ENCODE measurements around the gene PPM1K.
"Not testable (repeated sequence)": the region's sequence is repeated elsewhere in the genome, so short reads cannot be mapped to it uniquely, and the experiment has no call there.

Gene PPM1K

DNA sequence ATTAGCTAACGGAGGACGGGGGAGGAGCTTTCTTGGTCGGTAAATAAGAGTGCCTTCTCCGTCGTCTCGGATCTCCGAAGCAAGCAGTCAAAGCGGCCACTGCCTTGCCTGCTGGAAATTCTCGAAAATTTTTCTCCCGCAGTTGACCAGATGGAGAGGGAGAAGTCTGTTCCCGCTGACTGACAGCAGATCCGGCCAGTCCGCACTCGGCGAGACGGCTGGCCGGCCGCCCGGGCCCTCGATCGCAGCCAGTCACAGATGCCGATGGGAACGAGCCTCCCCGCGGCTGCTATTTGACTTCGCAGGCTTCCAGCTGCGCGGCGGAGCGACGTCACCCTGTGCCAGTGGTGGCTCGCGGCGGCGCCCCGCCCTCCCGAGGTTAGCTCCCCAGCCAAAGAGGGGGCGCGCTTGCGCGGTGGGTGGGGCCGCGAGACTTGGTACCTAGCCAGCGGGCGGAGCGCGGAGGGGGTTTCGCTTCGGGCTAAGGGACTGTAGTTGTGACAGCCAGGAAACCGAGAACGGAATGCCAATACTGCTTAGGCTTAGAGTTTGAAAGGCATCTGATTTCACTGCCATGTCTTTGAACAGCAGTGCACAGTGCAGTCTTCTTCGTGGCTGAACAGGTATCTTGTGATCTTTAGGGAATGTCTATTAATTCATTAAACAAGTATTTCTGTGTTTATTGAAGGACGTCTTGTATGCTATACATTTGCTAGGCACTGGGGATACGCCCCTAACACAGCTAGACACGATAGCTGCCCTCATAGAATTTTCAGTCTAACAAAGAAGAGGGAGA, at the start of gene PPM1K:
Gene PPM1K, minus strand, starts transcription at position 123 of the 796 bp plus-strand sequence. CDS start 5,978 bp downstream, outside the sequence.
- DNase-seq, result peak; percentile 99
- in situ Hi-C loops (cut with MboI; ENCODE audit: low pct_unique_long_range_greater_than_20kb, low sequenced_read_pairs), result no loop called here

DNA sequence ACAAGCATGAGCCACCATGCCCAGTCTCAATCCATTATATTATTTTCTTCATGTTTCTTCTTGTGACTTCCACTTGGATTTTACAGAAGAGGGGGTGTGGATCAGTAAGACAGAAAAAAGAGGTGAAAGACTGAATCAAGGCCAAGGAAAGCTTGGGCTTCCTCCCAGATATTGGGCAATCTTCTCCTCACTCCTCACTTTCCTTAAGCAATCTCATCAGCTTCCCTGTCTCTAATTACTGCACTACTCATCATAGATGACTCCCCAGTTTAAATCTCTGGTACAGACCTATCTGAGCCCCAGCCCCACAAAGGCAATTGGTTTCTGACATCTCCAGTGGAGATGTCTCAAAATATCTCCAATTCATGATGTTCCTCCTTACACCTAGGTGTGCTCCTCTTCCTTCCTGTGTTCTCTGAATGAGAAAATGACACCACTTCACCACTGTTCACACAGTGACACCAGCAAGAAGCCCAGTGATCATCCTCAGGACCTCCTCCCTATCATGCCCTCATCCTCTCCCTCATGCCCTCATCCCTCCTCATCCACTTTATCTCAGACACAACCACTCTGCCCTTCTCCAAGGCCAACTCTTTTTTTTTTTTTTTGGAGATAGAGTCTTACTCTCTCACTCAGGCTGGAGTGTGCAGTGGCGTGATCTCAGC, 49.5 kb upstream of the PPM1K start:
- in situ Hi-C loops (cut with MboI; ENCODE audit: low pct_unique_long_range_greater_than_20kb, low sequenced_read_pairs), result no loop called here
- no peak for DNase-seq

DNA sequence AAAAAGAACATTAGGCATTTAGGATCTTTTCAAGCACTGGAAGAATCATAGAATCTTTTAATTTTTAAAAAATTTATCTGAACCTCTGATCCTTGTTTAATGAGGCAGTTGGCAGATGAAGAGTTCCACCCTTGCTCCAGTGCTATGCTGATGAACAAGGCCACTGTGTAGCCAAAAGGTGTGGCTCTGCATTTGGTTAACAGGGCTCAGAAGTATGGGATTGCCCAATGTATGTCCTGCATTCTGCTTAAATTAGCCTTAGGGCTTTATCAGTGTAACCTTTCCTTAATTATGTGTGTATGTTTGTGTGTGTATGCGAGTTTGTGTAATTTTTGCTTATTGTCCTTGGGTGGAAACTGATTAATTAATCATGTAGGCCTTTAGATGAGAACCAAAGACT, 43.3 kb upstream of the PPM1K start:
- in situ Hi-C loops (cut with MboI; ENCODE audit: low pct_unique_long_range_greater_than_20kb, low sequenced_read_pairs), result no loop called here
- no peak for DNase-seq

DNA sequence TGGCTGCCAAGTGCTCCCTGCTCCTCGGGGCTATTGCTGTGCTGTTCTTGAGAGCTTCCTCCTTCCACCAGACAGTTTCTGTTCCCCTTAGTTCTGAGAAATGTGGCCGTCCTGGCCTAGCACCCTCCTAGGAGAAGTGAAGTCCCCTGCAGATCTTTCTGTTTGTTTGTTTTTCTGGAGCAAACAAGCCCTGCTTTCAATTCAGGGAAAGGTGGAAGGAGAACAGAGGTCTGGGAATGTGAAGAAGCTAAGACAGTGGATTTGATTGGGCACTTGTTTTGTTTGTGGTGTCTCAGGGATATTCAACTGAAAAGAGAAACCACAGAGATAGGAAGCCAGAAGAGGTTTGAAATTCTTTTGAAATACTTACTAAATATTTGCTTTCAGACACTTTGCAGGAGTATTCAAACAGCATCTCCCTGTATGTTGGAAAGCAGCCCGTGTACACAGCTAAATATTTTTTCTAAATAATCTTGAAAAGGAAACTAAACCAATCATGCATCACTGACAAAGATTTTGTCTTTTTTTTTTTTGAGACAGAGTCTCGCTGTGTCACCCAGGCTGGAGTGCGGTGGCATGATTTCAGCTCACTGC, 36.5 kb upstream of the PPM1K start:
- peak; percentile 54 for DNase-seq

DNA sequence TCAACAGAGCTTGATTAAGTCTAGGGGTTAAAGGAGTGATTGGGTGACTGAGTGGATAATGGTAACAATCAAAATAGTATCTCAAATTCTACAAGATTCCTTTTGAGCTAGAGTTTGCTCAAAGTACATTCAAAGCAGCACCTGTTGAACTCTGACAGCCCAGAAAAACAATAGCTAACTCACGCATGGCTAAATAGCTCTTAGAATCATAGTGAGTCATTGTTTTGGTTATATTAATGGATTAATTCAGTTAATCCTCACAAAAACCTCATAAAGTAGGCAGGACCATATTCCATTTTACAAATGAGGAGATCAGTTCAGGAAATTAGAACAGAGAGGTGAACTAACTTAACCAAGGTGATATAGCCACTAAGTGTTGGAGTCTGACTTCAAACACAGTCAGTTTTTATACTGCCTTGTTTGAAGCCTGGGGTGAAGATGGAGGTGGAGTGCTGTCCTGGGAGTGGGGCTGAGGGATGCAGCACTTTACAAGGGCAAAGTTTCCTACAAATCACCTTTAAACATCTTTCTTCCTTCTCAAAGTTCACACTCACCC, 35.9 kb upstream of the PPM1K start:
- in situ Hi-C loops (cut with MboI; ENCODE audit: low pct_unique_long_range_greater_than_20kb, low sequenced_read_pairs), result no loop called here
- no peak for DNase-seq

More for the DNA sequence above, 36.5 kb upstream of the PPM1K start:
- in situ Hi-C loops (cut with MboI; ENCODE audit: low pct_unique_long_range_greater_than_20kb, low sequenced_read_pairs), result no loop called here

DNA sequence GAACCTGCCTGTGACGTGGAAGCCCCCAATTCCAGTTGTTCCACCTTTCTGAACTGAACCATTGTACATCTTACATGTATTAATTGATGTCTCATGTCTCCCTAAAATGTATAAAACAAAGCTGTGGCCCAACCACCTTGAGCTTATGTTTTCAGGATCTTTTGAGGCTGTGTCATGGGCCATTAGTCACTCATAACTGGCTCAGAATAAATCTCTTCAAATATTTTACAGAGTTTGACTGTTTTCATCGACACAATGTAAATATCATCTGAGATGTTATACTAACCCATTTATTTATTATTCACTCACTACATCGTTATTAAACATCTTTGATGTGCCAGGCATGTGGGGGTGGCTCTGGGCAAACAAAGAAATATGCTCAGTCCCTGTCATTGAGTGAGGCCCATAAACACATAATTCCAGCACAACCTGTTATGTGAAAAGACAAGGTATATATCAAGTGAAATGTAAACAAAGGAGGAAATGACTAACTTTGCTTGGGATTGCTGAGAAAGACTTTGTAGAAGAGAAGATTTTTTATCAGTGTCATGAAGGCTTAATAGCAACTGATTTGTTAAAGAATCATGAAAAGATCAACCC, 34.5 kb upstream of the PPM1K start:
- in situ Hi-C loops (cut with MboI; ENCODE audit: low pct_unique_long_range_greater_than_20kb, low sequenced_read_pairs), result no loop called here
- DNase-seq, result no peak

DNA sequence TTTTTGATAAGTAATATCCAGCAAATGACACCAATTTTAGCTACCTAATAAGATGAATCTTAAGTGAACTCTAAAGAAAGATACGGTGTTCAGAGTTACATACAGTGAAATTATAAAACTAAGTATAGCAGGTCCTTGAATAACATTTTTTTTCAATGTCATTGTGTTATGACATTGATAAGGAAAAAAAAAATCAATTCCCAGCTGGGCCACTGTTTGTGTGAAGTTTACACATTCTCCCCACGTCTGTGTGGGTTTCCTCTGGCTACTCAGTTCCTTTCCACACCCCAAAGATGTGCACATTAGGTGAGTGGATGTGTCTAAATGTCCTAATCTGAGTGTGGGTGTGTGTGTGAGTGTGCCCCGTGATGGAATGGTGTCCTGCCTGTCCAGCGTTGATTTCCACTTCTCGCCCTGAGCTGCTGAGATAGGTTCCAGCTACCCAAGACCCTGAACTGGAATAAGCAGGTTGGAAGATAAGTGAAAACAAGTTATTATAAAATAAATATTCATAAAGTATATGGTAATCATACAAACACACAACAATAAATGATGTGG, 31.2 kb upstream of the PPM1K start:
- in situ Hi-C loops (cut with MboI; ENCODE audit: low pct_unique_long_range_greater_than_20kb, low sequenced_read_pairs), result no loop called here
- DNase-seq, result no peak

DNA sequence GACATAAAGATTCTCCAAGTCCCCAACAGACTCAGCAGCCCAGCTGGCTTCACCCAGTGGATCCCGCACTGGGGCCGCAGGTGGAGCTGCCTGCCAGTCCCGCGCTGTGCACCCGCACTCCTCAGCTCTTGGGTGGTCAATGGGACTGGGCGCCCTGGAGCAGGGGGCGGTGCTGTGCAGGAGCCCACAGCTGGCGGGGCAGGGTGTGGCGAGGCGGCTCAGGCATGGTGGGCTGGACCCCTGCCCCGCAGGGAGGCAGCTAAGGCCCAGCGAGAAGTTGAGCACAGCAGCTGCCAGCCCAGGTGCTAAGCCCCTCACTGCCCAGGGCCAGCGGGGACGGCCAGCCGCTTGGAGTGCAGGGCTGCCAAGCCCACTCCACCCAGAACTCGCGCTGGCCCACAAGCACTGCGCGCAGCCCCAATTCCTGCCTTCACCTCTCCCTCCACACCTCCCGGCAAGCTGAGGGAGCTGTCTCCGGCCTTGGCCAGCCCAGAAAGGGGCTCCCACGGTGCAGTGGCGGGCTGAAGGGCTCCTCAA, 28.8 kb upstream of the PPM1K start:
- in situ Hi-C loops (cut with MboI; ENCODE audit: low pct_unique_long_range_greater_than_20kb, low sequenced_read_pairs); DNase-seq: not testable (repeated sequence)

DNA sequence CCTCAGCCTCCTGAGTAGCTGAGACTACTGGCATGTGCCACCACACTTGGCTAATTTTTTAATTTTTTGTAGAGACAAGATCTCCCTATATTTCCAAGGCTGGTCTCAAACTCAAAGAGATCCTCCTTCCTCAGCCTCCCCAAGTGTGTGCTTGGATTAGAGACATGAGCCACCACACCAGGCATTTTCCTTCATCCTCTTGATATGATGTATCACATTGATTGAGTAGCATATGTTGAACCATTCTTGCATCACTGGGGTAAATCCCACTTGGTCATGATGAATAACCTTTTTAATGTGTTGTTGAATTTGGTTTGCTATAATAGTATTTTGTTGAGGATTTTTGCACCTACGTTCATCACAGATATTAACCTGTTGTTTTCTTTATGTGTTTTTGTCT, 24.2 kb upstream of the PPM1K start:
- no peak for DNase-seq
- in situ Hi-C loops (cut with MboI; ENCODE audit: low pct_unique_long_range_greater_than_20kb, low sequenced_read_pairs), result no loop called here

DNA sequence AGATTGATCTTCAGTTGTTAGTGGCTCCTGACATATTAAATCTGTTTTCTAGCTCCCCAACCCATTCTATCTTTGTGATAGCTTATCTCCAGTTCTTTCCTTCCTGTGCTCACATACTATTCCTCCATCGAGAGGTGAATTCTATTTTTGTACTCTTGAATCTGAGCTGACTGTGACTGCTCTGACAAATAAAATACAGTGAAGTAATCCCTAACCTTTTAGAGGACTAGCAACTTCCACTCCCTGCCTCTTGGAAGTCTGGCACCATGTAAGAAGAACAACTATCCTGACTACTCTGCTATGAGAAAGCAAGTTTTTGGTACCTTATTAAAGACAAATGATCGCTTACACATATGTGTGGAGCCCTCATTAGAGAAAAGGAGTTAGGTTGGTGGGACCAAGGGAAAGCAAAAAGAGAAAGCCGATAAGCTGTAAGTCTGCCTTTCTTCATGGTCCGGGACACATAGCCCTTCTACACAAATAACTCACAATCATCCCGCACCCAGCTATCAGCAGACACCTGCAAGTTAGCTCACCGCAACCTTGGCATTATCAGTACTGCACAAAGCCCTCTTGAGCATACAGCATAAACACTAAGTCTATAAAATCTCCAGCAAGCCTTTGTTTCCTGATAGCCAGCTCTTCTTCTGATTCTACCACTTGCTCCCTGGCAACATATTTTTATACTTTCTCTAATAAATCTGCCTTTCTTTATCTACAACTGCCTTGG, 13.5 kb upstream of the PPM1K start:
- in situ Hi-C loops (cut with MboI; ENCODE audit: low pct_unique_long_range_greater_than_20kb, low sequenced_read_pairs), result no loop called here
- DNase-seq, result no peak

DNA sequence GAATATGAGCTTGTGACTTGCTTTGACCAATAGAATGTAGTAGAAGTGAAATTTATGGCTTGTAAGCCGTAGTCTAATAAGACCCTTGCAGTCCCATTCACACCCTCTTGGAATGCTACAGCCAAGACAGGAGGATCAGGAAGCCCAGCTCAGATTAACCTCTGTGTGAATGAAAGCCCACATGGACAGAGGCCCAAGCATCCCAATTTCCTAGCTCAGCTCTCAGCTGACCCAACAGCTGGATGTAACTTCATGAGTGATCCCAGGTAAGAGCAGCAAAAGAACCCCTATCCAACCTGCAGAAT, 12.8 kb upstream of the PPM1K start:
- no peak for DNase-seq
- in situ Hi-C loops (cut with MboI; ENCODE audit: low pct_unique_long_range_greater_than_20kb, low sequenced_read_pairs), result no loop called here

DNA sequence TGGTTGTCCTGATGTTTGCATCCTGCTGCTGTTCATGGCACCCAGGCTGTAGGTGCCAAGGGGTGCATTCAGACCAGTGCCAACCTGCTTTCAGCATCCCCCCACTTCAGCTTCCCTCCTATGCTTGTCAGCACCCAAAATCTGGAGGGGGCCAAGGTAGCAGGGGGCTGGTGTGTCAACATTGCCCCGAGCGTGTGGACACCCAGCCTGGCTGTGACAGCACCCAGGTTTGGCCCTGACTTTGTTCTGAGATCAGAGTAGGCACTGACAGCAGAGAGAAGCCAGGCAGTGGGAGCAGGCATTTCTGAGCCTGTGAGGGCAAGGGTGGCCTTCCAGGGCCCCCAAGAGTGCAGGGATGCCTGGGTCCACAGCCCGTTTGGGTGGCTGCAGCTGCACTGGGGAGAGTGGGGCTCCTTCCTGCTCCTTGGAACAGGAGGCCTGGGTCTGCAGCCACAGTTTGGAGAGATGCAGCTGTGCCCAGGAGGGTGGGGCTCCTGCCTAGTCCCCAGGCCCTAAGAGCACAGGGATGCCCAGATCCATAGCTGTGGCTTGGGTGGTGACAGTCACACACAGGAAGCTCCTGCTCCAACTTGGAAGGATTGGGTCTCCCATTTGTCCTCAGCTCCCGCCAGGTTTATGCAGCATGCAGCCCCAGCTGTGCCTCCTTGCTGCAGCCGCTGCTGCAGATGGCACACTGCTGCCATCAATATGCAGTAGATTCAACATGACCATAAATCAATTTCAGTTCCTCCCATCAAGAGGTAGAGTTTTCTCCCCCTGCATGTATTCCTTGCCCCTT, 12.3 kb upstream of the PPM1K start:
- no peak for DNase-seq
- in situ Hi-C loops (cut with MboI; ENCODE audit: low pct_unique_long_range_greater_than_20kb, low sequenced_read_pairs), result no loop called here

DNA sequence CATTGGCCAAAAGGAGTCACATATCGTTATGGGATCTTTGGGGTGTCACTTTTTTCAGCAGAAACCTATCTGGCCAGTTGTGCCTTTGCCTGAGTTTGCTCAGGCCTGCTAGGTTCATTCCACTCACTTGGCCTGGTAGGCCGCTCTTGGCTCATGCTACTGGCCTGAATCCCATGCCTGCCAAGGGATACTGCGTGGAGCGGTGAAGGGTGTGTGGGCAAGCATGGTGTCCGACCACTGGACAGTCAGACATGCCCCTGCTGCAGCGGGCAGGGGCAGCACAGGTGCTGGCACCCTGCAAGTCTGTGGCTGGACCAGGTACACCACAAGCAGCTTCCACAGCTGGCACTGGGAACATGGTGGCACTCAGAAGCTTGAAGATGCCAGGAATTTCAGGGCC, 11.3 kb upstream of the PPM1K start:
- no peak for DNase-seq
- in situ Hi-C loops (cut with MboI; ENCODE audit: low pct_unique_long_range_greater_than_20kb, low sequenced_read_pairs), result no loop called here

DNA sequence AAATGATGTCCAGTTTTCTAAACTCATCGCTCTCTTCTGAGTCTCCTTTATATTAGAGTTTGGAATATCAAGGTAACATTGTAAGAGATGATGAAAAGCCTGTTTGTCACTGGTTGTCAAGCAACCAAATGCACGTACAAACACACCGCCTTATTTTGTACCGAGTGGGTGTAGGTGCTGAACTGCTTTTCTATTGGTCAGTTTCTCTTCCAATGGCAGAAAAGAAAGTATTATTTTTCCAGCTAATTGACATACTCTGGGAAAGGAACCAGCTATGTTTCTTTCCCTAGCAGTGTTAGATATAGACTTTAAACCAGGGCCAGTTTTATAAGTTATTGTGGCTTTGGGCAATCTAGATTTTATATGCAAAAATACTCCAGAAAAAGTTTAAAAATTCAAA, 6.6 kb upstream of the PPM1K start:
- in situ Hi-C loops (cut with MboI; ENCODE audit: low pct_unique_long_range_greater_than_20kb, low sequenced_read_pairs), result no loop called here
- no peak for DNase-seq

DNA sequence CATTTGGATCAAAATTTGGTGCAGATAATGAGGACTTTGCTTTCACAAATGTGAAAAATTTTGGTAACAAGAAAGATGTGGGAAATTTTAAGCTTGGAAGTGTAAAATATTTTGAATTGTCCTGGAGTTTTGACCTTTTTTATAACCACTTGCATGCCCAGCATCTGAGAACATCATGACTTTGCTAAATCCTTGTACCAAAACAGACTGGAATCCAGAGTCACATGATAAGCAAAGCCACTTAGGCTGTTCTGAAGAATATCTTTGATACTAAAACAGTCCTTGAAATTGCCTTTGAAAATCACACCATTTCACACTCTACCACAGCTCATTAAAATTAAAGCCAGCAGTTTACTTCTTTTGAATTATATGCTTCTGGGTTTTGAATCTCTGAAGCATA, 2.5 kb upstream of the PPM1K start:
- DNase-seq, result no peak
- in situ Hi-C loops (cut with MboI; ENCODE audit: low pct_unique_long_range_greater_than_20kb, low sequenced_read_pairs), result no loop called here

DNA sequence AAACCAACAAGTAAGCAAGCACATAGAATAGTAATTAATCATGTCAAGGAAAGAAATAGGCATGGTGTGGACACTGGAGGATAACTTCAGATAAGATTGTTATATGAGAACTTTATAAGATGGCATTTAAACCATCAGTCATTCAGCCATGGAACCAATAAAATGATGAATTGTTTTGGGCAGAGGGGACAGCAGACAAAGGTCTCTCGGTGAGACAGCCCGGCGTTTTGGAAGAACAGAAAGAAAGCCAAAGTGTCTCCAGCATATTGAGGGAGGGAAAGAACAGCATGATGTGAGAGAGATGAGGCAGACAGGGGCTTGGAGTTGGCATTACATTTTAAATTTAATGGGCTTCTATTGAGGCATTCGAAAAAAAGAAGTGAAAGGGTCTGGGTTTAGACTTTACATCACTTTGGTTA, 883 bp upstream of the PPM1K start:
- in situ Hi-C loops (cut with MboI; ENCODE audit: low pct_unique_long_range_greater_than_20kb, low sequenced_read_pairs), result no loop called here
- DNase-seq, result no peak

DNA sequence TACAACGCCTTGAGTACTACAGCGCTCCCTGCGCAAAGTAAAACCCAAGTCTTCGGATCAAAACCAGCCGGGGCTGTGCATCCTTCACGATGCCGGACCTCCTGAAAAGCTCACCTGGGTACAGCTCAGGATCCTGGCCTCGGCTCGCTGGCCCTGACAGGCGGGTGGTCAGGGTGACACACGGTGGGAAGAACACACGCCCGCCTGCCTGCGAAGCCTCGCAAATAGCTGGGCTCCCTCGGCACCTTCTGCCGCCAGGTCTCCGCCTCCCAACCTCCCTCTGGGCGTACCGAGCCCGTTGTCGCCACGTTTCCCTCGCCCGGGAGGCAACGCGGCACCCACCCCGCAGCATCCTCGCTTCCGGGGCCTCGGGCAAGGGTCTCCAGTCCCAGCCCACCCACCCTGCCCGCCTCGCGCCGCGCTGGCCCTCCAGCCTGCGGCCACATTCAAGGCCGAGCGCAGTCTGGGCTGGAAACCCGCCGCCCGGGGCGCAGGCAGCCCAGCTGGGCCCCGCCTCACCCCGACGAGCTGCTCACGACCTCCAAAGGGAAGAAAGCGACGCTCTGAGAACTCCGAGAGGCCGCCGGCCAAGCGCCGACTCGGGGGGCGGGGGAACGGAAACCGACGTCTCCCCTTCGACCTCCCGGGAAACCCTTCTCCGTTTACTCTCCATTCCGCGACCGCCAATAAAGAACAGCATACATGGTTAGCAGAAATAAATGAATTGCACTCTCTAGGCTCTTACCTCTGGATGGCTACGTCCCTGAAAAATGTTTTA, 511 bp downstream of the PPM1K start:
- in situ Hi-C loops (cut with MboI; ENCODE audit: low pct_unique_long_range_greater_than_20kb, low sequenced_read_pairs), result no loop called here
- no peak for DNase-seq

Data from KBM-7 (cell line).